Natural killer cell (primary cell): ENCODE data around the gene FGD6. TPM values are rescaled to one million over a fixed set of nuclear protein-coding genes. Genes with fewer than 3 reads are reported as not detected.

Experiments
- ATAC-seq, 3 donors: fragments of 150-1000 bp in 2 of 3; fragments of 200-7000 bp in 1 of 3; cut with Tn5 transposase; 1 replicate in 1 of 3; 2 replicates in 2 of 3; pipeline ENCODE4 v1.10.0; 2021; ENCODE audit warnings: mild to moderate bottlenecking in 2 of 3, moderate library complexity in 2 of 3
- DNase-seq, 2 donors: peaks; one replicate each; pipeline versions ENCODE4 v3.0.0 to v3.0.0-alpha.2; 2013 to 2021; ENCODE audit warnings: mixed read lengths in 1 of 2
- H3K27ac ChIP-seq: one replicate; pipeline ENCODE4 v1.5.1; 2013; ENCODE audit warnings: mild to moderate bottlenecking, low read length
- H3K27me3 ChIP-seq: one replicate; pipeline ENCODE4 v1.6.1; 2013; ENCODE audit warnings: low read length; ENCODE audit not compliant: control insufficient read depth, insufficient read depth
- H3K36me3 ChIP-seq: one replicate; pipeline ENCODE4 v1.6.1; 2013; ENCODE audit warnings: low read length; ENCODE audit not compliant: control insufficient read depth, insufficient read depth
- H3K4me1 ChIP-seq: one replicate; pipeline ENCODE4 v1.6.1; 2013; ENCODE audit warnings: low read length; ENCODE audit not compliant: control insufficient read depth, insufficient read depth
- H3K4me3 ChIP-seq: one replicate; pipeline ENCODE4 v1.5.1; 2013; ENCODE audit warnings: low read length
- H3K9me3 ChIP-seq: one replicate; pipeline ENCODE4 v1.6.1; 2013; ENCODE audit warnings: low read length; ENCODE audit not compliant: control insufficient read depth, insufficient read depth
- H3K27ac Mint-ChIP-seq, 2 donors: one replicate each; pipeline ENCODE4 v1.8.0; 2022; ENCODE audit warnings: mild to moderate bottlenecking in 2 of 2, mixed read lengths in 2 of 2, moderate library complexity in 1 of 2
- H3K27me3 Mint-ChIP-seq, 2 donors: one replicate each; pipeline ENCODE4 v1.8.0; 2022; ENCODE audit warnings: low read depth in 2 of 2, mixed read lengths in 2 of 2
- H3K36me3 Mint-ChIP-seq: one replicate; pipeline ENCODE4 v1.8.0; 2022; ENCODE audit warnings: mixed read lengths
- H3K4me1 Mint-ChIP-seq, 2 donors: one replicate each; pipeline ENCODE4 v1.8.0; 2022; ENCODE audit warnings: mixed read lengths in 2 of 2
- H3K4me3 Mint-ChIP-seq: one replicate; pipeline ENCODE4 v1.8.0; 2022; ENCODE audit warnings: mild to moderate bottlenecking, moderate library complexity, mixed read lengths
- H3K9me3 Mint-ChIP-seq, 2 donors: one replicate each; pipeline ENCODE4 v1.8.0; 2022; ENCODE audit warnings: mixed read lengths in 2 of 2
- WGBS: methylation state at CpG from one replicate; pipeline ENCODE4 v1.1.7; 2013; ENCODE audit warnings: missing lambda C conversion rate; ENCODE audit not compliant: insufficient coverage; 5-methylcytosine and 5-hydroxymethylcytosine counted together
- intact Hi-C: fragments of 100-400 bp; cut with micrococcal nuclease; formaldehyde crosslinking; loops from one replicate; pipeline ENCODE4 v1.14.2; 2022
- total RNA-seq, 4 donors: library from RNA; stranded (reverse); fragments of 120-200 nt in 1 of 4; gene quantifications; one replicate each; pipeline versions ENCODE4 v1.2.3 to v1.2.4, GENCODE V29; 2013 to 2022
- TF ChIP-seq, protein P1 (sequence below): fragments of 200-600 bp; IDR thresholded peaks from one replicate; pipeline ENCODE4 v1.8.0; 2022; ENCODE audit warnings: antibody characterized with exemption

Gene FGD6
- total RNA-seq, 3 donors from 2014 or later (not counting 1 experiment from before 2014, with no cell fraction given): 1.5 to 1.9 (median 1.9) TPM

DNA sequence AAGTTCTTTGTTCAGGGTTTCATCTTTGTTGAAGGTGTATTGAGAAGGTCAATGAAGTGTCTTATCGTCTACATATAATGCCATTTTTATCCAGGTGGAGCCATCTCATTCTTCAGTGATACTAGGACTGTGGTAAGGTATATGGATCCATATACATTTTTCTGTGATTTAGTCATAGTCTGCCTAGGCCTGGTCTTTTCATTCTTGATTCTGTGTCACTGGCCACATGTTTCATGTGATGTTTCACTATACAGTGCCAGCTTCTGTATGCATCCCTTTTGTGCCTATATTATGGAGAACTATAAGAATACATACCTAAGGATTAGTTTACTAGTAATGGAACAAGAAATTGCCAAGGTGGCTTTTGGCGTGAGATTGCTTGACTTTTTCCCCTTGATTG lies 40.9 kb upstream of the FGD6 start:
- H3K4me1 Mint-ChIP-seq: peaks cover 0 to 4% of the 10 kb centered on the region in 2 donors
- no peaks in the 10 kb centered on the region for H3K9me3 Mint-ChIP-seq
- intact Hi-C loops: no loop called here
- peaks cover 45% of the 10 kb centered on the region for H3K36me3 ChIP-seq
- no peak overlapping the region for H3K4me3 Mint-ChIP-seq
- TF ChIP-seq, protein P1, sequence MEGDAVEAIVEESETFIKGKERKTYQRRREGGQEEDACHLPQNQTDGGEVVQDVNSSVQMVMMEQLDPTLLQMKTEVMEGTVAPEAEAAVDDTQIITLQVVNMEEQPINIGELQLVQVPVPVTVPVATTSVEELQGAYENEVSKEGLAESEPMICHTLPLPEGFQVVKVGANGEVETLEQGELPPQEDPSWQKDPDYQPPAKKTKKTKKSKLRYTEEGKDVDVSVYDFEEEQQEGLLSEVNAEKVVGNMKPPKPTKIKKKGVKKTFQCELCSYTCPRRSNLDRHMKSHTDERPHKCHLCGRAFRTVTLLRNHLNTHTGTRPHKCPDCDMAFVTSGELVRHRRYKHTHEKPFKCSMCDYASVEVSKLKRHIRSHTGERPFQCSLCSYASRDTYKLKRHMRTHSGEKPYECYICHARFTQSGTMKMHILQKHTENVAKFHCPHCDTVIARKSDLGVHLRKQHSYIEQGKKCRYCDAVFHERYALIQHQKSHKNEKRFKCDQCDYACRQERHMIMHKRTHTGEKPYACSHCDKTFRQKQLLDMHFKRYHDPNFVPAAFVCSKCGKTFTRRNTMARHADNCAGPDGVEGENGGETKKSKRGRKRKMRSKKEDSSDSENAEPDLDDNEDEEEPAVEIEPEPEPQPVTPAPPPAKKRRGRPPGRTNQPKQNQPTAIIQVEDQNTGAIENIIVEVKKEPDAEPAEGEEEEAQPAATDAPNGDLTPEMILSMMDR: no peak
- peaks cover 27% of the 10 kb centered on the region for H3K36me3 Mint-ChIP-seq
- ATAC-seq (no peak), DNase-seq (no peak)
- no peaks in the 10 kb centered on the region for H3K27me3 ChIP-seq
- H3K27ac Mint-ChIP-seq: no peak overlapping the region
- H3K9me3 ChIP-seq: no peaks in the 10 kb centered on the region
- no peak overlapping the region for H3K27ac ChIP-seq
- no peaks in the 10 kb centered on the region for H3K4me1 ChIP-seq
- H3K27me3 Mint-ChIP-seq: no peaks in the 10 kb centered on the region
- 100% methylated on average over 1 of the region's 2 CpGs for WGBS
- H3K4me3 ChIP-seq: no peak overlapping the region

DNA sequence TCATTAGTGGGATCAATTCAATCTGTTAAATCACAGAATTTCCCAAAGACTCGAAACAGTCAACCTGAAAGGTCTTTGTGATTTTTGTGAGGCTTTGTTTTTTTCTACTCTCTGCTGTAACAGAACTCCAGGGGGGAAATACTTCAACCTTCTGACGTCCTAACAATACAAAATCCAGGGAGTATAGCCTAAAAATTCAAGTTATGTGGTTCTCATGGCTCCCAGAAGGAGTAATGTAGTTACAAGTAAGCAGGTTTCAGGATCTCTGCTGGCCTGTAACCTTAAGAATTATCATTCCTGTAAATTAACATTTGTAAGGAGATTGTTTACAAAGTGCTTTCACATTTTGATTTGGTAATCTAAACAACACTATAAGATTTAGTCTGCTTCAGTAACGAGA lies 40.3 kb upstream of the FGD6 start:
- no peak overlapping the region for H3K27ac Mint-ChIP-seq
- no peak overlapping the region for H3K4me3 ChIP-seq
- no peak for DNase-seq
- no peaks in the 10 kb centered on the region for H3K9me3 Mint-ChIP-seq
- peaks cover 27% of the 10 kb centered on the region for H3K36me3 Mint-ChIP-seq
- H3K27me3 ChIP-seq: no peaks in the 10 kb centered on the region
- peaks cover 44% of the 10 kb centered on the region for H3K36me3 ChIP-seq
- no peak for ATAC-seq
- TF ChIP-seq, protein P1: no peak
- no peaks in the 10 kb centered on the region for H3K9me3 ChIP-seq
- H3K27me3 Mint-ChIP-seq: no peaks in the 10 kb centered on the region
- 100% methylated on average over 1 of the region's 3 CpGs for whole genome bisulfite sequencing
- no peaks in the 10 kb centered on the region for H3K4me1 ChIP-seq
- peaks cover 0 to 4% of the 10 kb centered on the region in 2 donors for H3K4me1 Mint-ChIP-seq
- no peak overlapping the region for H3K27ac ChIP-seq
- H3K4me3 Mint-ChIP-seq: no peak overlapping the region
- intact Hi-C loops: no loop called here

DNA sequence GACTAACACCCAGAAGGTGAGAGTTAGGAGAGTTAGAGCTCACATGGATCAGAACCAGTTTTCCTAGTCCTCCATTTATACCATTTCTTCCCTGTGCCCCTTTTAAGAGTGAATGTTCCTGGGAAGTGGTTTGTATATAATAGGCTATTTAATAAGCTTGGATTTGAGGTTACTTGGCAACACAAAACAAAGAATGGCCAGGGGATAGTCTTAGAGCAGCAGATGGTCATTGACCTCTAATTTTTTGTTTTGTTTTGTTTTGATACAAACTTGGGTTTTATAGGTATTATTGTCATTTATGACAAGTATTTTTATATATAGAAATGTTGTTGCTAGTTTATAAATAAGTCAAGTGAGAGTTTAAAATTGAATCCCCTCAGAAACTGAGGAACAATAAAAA lies 36.1 kb upstream of the FGD6 start:
- TF ChIP-seq, protein P1: no peak
- Mint-ChIP-seq H3K9me3 (no peaks in the 10 kb centered on the region), H3K4me3 (no peak overlapping the region), H3K36me3 (peaks cover 27% of the 10 kb centered on the region), H3K4me1 (peaks cover 5 to 9% of the 10 kb centered on the region in 2 donors), H3K27me3 (no peaks in the 10 kb centered on the region), H3K27ac (no peak overlapping the region)
- no peaks in the 10 kb centered on the region for H3K9me3 ChIP-seq
- no peaks in the 10 kb centered on the region for H3K4me1 ChIP-seq
- DNase-seq (no peak), ATAC-seq (no peak)
- no peak overlapping the region for H3K4me3 ChIP-seq
- H3K36me3 ChIP-seq: peaks cover 42% of the 10 kb centered on the region
- no peaks in the 10 kb centered on the region for H3K27me3 ChIP-seq
- H3K27ac ChIP-seq: no peak overlapping the region
- intact Hi-C loops: no loop called here

DNA sequence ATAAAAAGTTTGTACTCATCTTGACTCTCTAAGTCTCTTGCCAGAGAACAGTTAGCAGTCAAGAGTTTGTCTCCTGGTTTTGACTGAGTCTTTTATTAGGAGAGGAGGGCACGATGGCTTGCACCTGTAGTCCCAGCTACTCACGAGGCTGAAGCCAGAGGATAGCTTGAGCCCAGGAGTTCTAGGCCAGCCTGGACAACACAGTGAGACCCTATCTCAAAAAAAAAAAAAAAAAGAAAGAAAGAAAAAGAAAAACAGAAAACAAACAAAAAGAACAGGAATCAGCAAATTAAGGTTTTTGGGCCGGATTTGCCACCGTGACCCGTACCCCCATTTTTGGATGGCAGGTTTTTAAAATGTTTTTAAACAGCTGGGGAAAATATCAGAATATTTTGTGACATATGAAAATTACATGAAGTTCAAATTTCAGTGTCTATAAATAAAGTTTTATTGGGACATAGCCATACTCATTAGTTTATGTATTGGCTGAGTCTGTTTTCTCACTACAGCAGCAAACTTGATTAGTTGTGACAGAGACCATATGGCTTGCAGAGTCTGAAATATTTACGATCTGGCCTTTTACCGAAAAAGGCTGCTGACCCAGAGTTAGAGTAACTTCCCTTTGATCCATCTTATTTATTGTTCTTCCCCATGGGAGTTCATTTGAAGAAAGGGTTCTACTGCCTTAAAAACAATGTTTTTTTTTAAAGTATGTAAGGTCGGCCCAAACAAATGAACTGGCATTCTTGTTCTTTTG lies 31.5 kb upstream of the FGD6 start:
- Mint-ChIP-seq H3K27me3 (no peaks in the 10 kb centered on the region), H3K4me1 (peaks cover 19 to 23% of the 10 kb centered on the region in 2 donors), H3K9me3 (no peaks in the 10 kb centered on the region), H3K27ac (peak overlapping the region in 1 of 2 donors; percentile 34), H3K36me3 (no peaks in the 10 kb centered on the region), H3K4me3 (no peak overlapping the region)
- H3K9me3 ChIP-seq: no peaks in the 10 kb centered on the region
- H3K27ac ChIP-seq: no peak overlapping the region
- DNase-seq: no peak
- TF ChIP-seq, protein P1: no peak
- no peaks in the 10 kb centered on the region for H3K27me3 ChIP-seq
- peaks cover 12% of the 10 kb centered on the region for H3K36me3 ChIP-seq
- 97% methylated on average over 8 of the region's 8 CpGs for WGBS
- intact Hi-C loops: no loop called here
- H3K4me3 ChIP-seq: no peak overlapping the region
- no peak for ATAC-seq
- peaks cover 7% of the 10 kb centered on the region for H3K4me1 ChIP-seq
